ENCODE results near the gene CCDC27.
A peak's percentile ranks its signal among the peaks of the same experiment; 100 is the strongest.

The CCDC27 gene

GRCh38 chr1:3718764-3719163, 33.5 kb upstream of the CCDC27 start:
- no peak for DNase-seq

GRCh38 chr1:3721955-3722465, 30.2 kb upstream of the CCDC27 start:
- no peak for DNase-seq

- DNase-seq: no peak
Measured at GRCh38 chr1:3722846-3723245, 29.4 kb upstream of the CCDC27 start.

GRCh38 chr1:3724416-3725030, 27.7 kb upstream of the CCDC27 start:
- peak; percentile 30 for DNase-seq

GRCh38 chr1:3725366-3725765, 26.9 kb upstream of the CCDC27 start:
- DNase-seq: no peak

- DNase-seq: no peak
Measured at GRCh38 chr1:3727042-3727824, 25.0 kb upstream of the CCDC27 start.

- DNase-seq: no peak
Measured at GRCh38 chr1:3727825-3728776, 24.1 kb upstream of the CCDC27 start.

- DNase-seq: no peak
Measured at GRCh38 chr1:3729594-3730542, 22.4 kb upstream of the CCDC27 start.

- no peak for DNase-seq
Measured at GRCh38 chr1:3730543-3731247, 21.6 kb upstream of the CCDC27 start.

- DNase-seq: no peak
Measured at GRCh38 chr1:3731583-3732433, 20.4 kb upstream of the CCDC27 start.

GRCh38 chr1:3732434-3733093, 19.7 kb upstream of the CCDC27 start:
- DNase-seq: no peak

- DNase-seq: no peak
Measured at GRCh38 chr1:3733094-3733882, 19.0 kb upstream of the CCDC27 start.

- no peak for DNase-seq
Measured at GRCh38 chr1:3733883-3734589, 18.2 kb upstream of the CCDC27 start.

GRCh38 chr1:3734602-3735001, 17.6 kb upstream of the CCDC27 start:
- DNase-seq: no peak

GRCh38 chr1:3735027-3735681, 17.1 kb upstream of the CCDC27 start:
- no peak for DNase-seq

GRCh38 chr1:3735688-3736087, 16.6 kb upstream of the CCDC27 start:
- DNase-seq: no peak

- no peak for DNase-seq
Measured at GRCh38 chr1:3736131-3736561, 16.1 kb upstream of the CCDC27 start.

GRCh38 chr1:3736708-3737107, 15.5 kb upstream of the CCDC27 start:
- DNase-seq: no peak

Measured in NCI-H748 treated with DMSO at 0.1 percent for 48 hours (cell line).